Keratinocyte (primary cell): Measurements from ENCODE around the gene TCEA2.

Source experiments
- CTCF ChIP-seq, 3 experiments: IDR thresholded peaks in 1 of 3; conservative IDR thresholded peaks in 1 of 3; optimal IDR thresholded peaks in 1 of 3; 2 replicates in 2 of 3; 3 replicates in 1 of 3; pipeline versions ENCODE3 to v1.5.1; 2011; ENCODE audit warnings: low read length in 3 of 3, mild to moderate bottlenecking in 3 of 3, moderate library complexity in 2 of 3, control low read depth in 1 of 3, inconsistent platforms in 1 of 3; ENCODE audit not compliant: insufficient read depth in 2 of 3; ENCODE audit errors: extremely low read depth in 1 of 3
- EZH2 ChIP-seq: IDR thresholded peaks from one replicate; pipeline ENCODE4 v1.6.1; 2012; ENCODE audit warnings: inconsistent platforms, mild to moderate bottlenecking, low read length, moderate library complexity

- TF ChIP-seq EZH2 (no peak), CTCF (optimal IDR thresholded peaks at IDR 0.05 in 1 of 3, IDR thresholded peaks at IDR 0.05 in 1 of 3, conservative IDR thresholded peaks at IDR 0.05 in 1 of 3; ENCODE audit: extremely low read depth in 1 of 3, insufficient read depth in 2 of 3, low read length in 3 of 3) (no peak)
These were observed 12.6 kb upstream of the TCEA2 start for GRCh38 chr20:64050261-64051032.
